Testis (tissue), 5 donors: ENCODE measurements around the gene MIGA1. TPM values are rescaled to one million over a fixed set of nuclear protein-coding genes. Genes with fewer than 3 reads are reported as not detected.
A peak's percentile ranks its signal among the peaks of the same experiment; 100 is the strongest.

Source experiments
- DNase-seq: peaks from one replicate; pipeline ENCODE4 v3.0.0-alpha.2; 2019
- H3K27ac ChIP-seq, 2 donors: fragments of 200-600 bp; sonication (generic); one replicate each; pipeline ENCODE4 v1.5.1; 2019
- H3K27me3 ChIP-seq: fragments of 200-600 bp; sonication (generic); one replicate; pipeline ENCODE4 v1.5.1; 2019
- H3K36me3 ChIP-seq: fragments of 200-600 bp; sonication (generic); one replicate; pipeline ENCODE4 v1.5.1; 2017; ENCODE audit warnings: low read depth; ENCODE audit errors: missing control alignments
- H3K4me1 ChIP-seq: fragments of 200-600 bp; sonication (generic); one replicate; pipeline ENCODE4 v1.5.1; 2019
- H3K4me3 ChIP-seq, 2 donors: fragments of 200-600 bp; sonication (generic); one replicate each; pipeline ENCODE4 v1.5.1; 2017 to 2019
- H3K9me3 ChIP-seq: fragments of 200-600 bp; sonication (generic); one replicate; pipeline ENCODE4 v1.5.1; 2017
- POLR2A ChIP-seq: fragments of 450-650 bp; IDR thresholded peaks from one replicate; pipeline ENCODE4 v1.6.1; 2017; ENCODE audit warnings: antibody characterized with exemption, mild to moderate bottlenecking, moderate library complexity
- WGBS, 2 donors: methylation state at CpG; one replicate each; pipeline ENCODE4 v1.1.5; 2018; 5-methylcytosine and 5-hydroxymethylcytosine counted together
- intact Hi-C: fragments of 100-400 bp; cut with DNase I; formaldehyde crosslinking; loops from one replicate; pipeline ENCODE4 v1.15.1; 2023; ENCODE audit warnings: low total_unique reads
- long read RNA-seq, 2 donors: transcript quantifications; one replicate each; lab custom pipeline, GENCODE V29; 2026
- polyA plus RNA-seq: library from polyadenylated mRNA; stranded (reverse); fragments of 350-450 nt; fragmentation: Illumina TruSeq; extraction: RNeasy Lipid Tissue Mini Kit (QIAGEN cat#74804); gene quantifications from one replicate; pipeline ENCODE4 v1.2.3, GENCODE V29; 2014; ENCODE audit warnings: low read depth, low replicate concordance; ENCODE audit not compliant: insufficient read depth
- total RNA-seq, 2 donors: library from RNA; depleted of rRNA; stranded (reverse); fragments of >200 nt; gene quantifications; one replicate each; pipeline ENCODE4 v1.2.3, GENCODE V29; 2016
- TF ChIP-seq, protein P1 (sequence below), 3 experiments: fragments of 450-650 bp in 2 of 3; fragments of 200-600 bp in 1 of 3; sonication (generic) in 1 of 3; IDR thresholded peaks; one replicate each; pipeline ENCODE4 v1.5.1; 2016 to 2019; ENCODE audit warnings: antibody characterized with exemption in 3 of 3, mild to moderate bottlenecking in 2 of 3, moderate library complexity in 1 of 3

The MIGA1 gene, protein sequence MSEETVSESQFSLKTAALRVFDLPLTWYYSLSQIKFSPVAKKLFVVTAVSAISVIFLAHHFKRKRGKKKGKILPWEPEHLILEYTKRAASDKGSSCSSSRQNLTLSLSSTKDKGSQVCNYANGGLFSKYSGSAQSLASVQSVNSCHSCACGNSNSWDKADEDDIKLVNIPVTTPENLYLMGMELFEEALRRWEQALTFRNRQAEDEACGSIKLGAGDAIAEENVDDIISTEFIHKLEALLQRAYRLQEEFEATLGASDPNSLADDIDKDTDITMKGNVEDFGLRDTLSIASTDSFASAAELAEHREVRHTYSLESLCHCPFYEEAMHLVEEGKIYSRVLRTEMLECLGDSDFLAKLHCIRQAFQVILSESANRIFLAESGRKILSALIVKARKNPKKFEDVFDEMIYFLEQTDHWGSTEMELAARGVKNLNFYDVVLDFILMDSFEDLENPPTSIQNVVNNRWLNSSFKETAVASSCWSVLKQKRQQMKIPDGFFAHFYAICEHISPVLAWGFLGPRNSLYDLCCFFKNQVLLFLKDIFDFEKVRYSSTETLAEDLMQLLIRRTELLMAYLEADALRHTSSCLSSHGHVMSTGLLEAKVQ
- 10 to 100 TPM; 11.2 to 11.3 TPM for total RNA-seq
- 11.1 TPM for polyA plus RNA-seq
- long read RNA-seq, donor 1, full-length matches to known transcripts, result 4 of 4 reads
- long read RNA-seq, donor 1, partial matches to known transcripts, result 0 of 4 reads
- long read RNA-seq, donor 1, other reads (novel, unspliced or antisense), result 0 of 4 reads
- long read RNA-seq, donor 2, result 0 reads

DNA sequence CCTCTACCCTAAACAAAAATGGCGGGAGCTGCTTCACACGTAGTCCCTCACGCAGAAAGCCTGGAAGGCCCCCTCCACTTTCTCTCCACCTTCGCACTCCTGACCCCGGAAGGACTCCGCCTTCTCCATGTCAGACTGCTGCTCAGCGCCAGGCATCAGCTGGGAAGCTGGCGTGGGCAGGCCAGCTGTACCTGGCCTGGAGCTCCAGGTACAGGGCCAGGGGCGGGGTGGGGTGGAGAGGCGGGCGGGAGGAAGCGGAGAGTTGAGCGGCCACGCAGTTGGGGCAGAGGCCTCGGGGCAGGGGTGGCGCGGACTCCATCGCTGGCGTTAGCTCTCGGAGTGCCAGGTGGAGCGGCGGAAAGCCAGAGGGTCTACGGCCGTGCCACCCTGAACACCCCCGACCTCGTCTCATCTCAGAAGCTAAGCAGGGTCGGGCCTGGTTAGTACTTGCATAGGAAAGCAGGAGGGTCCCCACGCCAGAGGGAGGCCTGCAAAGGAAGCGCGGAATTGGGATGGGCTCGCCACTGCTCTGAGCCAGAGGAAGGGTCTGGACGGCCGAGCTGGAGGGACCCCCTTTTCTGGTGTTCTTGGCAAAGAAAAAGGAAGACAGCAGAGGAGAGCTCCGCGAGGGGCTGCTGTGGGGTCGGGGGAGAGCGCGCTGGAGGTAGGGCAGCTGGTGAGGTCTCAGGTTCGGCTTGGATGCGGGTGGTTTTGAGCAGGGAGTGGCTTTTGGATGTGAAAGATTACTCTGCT is at the start of gene MIGA1:
MIGA1 (plus strand) TSS at position 121 of the 753 bp plus-strand sequence. CDS start 3,604 bp downstream, outside the sequence.
- no peaks in the 10 kb centered on the region for H3K36me3 ChIP-seq
- H3K4me1 ChIP-seq, result no peaks in the 10 kb centered on the region
- TF ChIP-seq, protein P1, sequence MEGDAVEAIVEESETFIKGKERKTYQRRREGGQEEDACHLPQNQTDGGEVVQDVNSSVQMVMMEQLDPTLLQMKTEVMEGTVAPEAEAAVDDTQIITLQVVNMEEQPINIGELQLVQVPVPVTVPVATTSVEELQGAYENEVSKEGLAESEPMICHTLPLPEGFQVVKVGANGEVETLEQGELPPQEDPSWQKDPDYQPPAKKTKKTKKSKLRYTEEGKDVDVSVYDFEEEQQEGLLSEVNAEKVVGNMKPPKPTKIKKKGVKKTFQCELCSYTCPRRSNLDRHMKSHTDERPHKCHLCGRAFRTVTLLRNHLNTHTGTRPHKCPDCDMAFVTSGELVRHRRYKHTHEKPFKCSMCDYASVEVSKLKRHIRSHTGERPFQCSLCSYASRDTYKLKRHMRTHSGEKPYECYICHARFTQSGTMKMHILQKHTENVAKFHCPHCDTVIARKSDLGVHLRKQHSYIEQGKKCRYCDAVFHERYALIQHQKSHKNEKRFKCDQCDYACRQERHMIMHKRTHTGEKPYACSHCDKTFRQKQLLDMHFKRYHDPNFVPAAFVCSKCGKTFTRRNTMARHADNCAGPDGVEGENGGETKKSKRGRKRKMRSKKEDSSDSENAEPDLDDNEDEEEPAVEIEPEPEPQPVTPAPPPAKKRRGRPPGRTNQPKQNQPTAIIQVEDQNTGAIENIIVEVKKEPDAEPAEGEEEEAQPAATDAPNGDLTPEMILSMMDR (IDR thresholded peaks at IDR 0.05), result no peak
- no peak for TF ChIP-seq POLR2A
- intact Hi-C loops, result no loop called here
- peak; percentile 97 for DNase-seq
- H3K9me3 ChIP-seq, result no peaks in the 10 kb centered on the region
- 0% methylated on average over 36 to 38 of the region's 40 CpGs for WGBS, 2 donors
- no peaks in the 10 kb centered on the region for H3K27me3 ChIP-seq
- H3K27ac ChIP-seq, result peak within 1 kb of the TSS in 1 of 2 donors; percentile 66
- H3K4me3 ChIP-seq, result peak within 1 kb of the TSS; percentile 80 to 82

DNA sequence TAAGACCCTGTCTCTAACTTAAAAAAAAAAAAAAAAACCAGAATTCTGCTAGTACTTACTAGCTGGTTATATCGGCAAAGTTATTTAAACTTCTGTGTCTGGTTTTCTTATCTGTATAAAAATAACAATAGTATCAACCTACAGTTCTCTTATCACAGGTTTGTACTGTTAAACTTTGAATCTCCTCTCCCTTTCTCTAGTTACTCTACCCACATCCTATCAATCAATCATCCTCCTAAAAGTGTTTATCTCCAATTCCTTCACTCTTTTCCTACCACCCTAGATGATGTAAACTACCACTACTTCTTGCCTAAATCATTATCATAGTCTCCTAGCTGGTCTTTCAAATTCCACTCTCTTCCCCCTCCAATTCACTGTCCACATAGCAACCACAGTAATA is 47.4 kb upstream of the MIGA1 start:
- TF ChIP-seq POLR2A, result no peak
- TF ChIP-seq, protein P1 (IDR thresholded peaks at IDR 0.05), result no peak
- WGBS, 2 donors, result 75 to 80% methylated on average over 1 of the region's 1 CpG
- Histone ChIP-seq H3K27ac (no peak overlapping the region), H3K4me3 (no peak overlapping the region), H3K27me3 (no peaks in the 10 kb centered on the region), H3K36me3 (no peaks in the 10 kb centered on the region), H3K9me3 (no peaks in the 10 kb centered on the region), H3K4me1 (no peaks in the 10 kb centered on the region)
- DNase-seq, result no peak
- intact Hi-C loops, result no loop called here

DNA sequence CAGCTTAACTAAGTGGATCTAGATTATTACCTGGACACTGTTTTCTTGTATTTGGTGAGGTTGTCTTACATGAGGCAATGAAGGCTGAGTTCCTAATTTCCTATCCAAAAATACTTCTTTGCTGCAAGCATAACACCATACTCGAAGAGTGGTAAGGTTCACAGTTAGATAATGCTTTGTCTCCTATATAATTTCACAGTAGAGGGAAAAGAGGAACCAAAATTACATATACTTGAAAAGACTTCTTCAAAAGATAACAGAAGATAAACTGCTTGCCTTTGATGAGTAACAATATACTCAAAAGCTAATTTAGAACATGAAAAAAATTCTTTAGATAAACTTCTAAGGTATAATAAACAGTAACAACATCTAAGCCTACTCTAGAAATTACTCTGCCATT is 40.2 kb upstream of the MIGA1 start:
- no peak for DNase-seq
- Histone ChIP-seq H3K27ac (no peak overlapping the region), H3K36me3 (no peaks in the 10 kb centered on the region), H3K4me1 (no peaks in the 10 kb centered on the region), H3K4me3 (no peak overlapping the region), H3K27me3 (no peaks in the 10 kb centered on the region), H3K9me3 (no peaks in the 10 kb centered on the region)
- 88 to 90% methylated on average over 1 of the region's 1 CpG for WGBS, 2 donors
- TF ChIP-seq, protein P1 (IDR thresholded peaks at IDR 0.05), result no peak
- no peak for TF ChIP-seq POLR2A
- intact Hi-C loops, result no loop called here

DNA sequence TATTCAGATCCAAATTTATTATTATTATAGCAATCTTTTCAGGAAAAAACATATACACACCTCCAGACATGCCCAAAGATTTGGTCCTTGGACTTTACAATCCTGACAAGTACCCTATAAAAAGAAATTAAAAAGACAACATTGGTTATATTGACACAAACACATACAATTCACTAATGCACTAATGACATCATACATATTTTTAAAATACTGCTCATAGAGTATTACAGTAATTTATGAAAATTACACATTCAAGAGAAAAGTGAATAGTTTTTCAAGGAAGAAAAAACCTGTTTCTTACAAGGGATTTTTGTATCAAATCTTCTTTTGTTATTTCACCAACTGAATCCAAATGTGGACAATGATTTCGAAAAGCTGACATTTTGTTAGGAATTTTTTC is 38.1 kb upstream of the MIGA1 start:
- Histone ChIP-seq H3K9me3 (no peaks in the 10 kb centered on the region), H3K4me3 (no peak overlapping the region), H3K36me3 (no peaks in the 10 kb centered on the region), H3K4me1 (no peaks in the 10 kb centered on the region), H3K27me3 (no peaks in the 10 kb centered on the region), H3K27ac (no peak overlapping the region)
- TF ChIP-seq POLR2A, result no peak
- TF ChIP-seq, protein P1 (IDR thresholded peaks at IDR 0.05), result no peak
- WGBS, 2 donors, result 85 to 97% methylated on average over 1 of the region's 1 CpG
- DNase-seq, result no peak
- intact Hi-C loops, result no loop called here
